HepG2 (cell line): ENCODE results near the gene CHKA. TPM values are rescaled to one million over a fixed set of nuclear protein-coding genes. Genes with fewer than 3 reads are reported as not detected.
A peak's percentile ranks its signal among the peaks of the same experiment; 100 is the strongest.

Source experiments
- CENPX ChIP-seq: sonication (generic); formaldehyde crosslinking; IDR thresholded peaks from 2 replicates; pipeline ENCODE4 v1.9.0; 2021; ENCODE audit warnings: mild to moderate bottlenecking, missing genetic modification reagents, moderate library complexity
- HCFC1 ChIP-seq: fragments of 150-350 bp; IDR thresholded peaks from 2 replicates; pipeline ENCODE4 v1.6.1; 2014; ENCODE audit warnings: low read depth, low read length
- KAT7 ChIP-seq: IDR thresholded peaks from 2 replicates; pipeline ENCODE4 v1.6.1; 2018; ENCODE audit warnings: borderline replicate concordance, missing compliant biosample characterization
- NCOR1 ChIP-seq: fragments of 200-600 bp; sonication (generic); IDR thresholded peaks from 2 replicates; pipeline ENCODE4 v1.7.0; 2017; ENCODE audit warnings: antibody characterized with exemption, low read length, borderline replicate concordance
- PHB2 ChIP-seq: fragments of 450-650 bp; IDR thresholded peaks from 2 replicates; pipeline ENCODE4 v1.6.1; 2018; ENCODE audit not compliant: partially characterized antibody
- SALL1 ChIP-seq: sonication (generic); formaldehyde crosslinking; IDR thresholded peaks from 2 replicates; pipeline ENCODE4 v1.8.0; 2022; ENCODE audit warnings: mild to moderate bottlenecking, missing genetic modification reagents
- ZNF205 ChIP-seq: IDR thresholded peaks from 2 replicates; pipeline ENCODE4 v1.6.1; 2018; ENCODE audit warnings: missing biosample characterization, missing genetic modification reagents
- ZNF713 ChIP-seq: sonication (generic); formaldehyde crosslinking; IDR thresholded peaks from 2 replicates; pipeline ENCODE4 v1.4.0; 2020; ENCODE audit warnings: mild to moderate bottlenecking, missing genetic modification reagents
- polyA plus RNA-seq, 8 experiments: library from polyadenylated mRNA; depleted of rRNA in 3 of 8; stranded (reverse) in 7 of 8; unstranded in 1 of 8; fragments of >200 nt; fragmentation: Illumina TruSeq in 4 of 8; extraction: Trizol in 4 of 8; gene quantifications; 2 replicates each; pipeline versions ENCODE4 v1.2.1 to v1.2.3, GENCODE V29; 2011 to 2016; ENCODE audit warnings: low read depth in 4 of 8, missing spikeins in 1 of 8, mixed read lengths in 1 of 8; ENCODE audit not compliant: insufficient read depth in 1 of 8
- total RNA-seq, 5 experiments: library from RNA; depleted of rRNA; stranded (reverse); fragments of >200 nt; fragmentation: Illumina TruSeq; extraction: Trizol; gene quantifications; 2 replicates each; pipeline ENCODE4 v1.2.3, GENCODE V29; 2016; ENCODE audit warnings: low read depth in 1 of 5
- TF ChIP-seq, protein P1 (sequence below): IDR thresholded peaks from 2 replicates; pipeline ENCODE4 v1.6.1; 2012; ENCODE audit warnings: low read length, improper control_type of control experiment
- TF ChIP-seq, protein P2 (sequence below): sonication (generic); formaldehyde crosslinking; IDR thresholded peaks from 2 replicates; pipeline ENCODE4 v1.4.0; 2020; ENCODE audit warnings: mild to moderate bottlenecking, missing genetic modification reagents, borderline replicate concordance
- TF ChIP-seq, protein P3 (sequence below): sonication (generic); formaldehyde crosslinking; IDR thresholded peaks from 2 replicates; pipeline ENCODE4 v1.9.0; 2021; ENCODE audit warnings: mild to moderate bottlenecking, missing genetic modification reagents

Gene CHKA
- total and polyA plus RNA-seq, 2 of the 13 experiments (the other 11 are each of a cell fraction or from before 2014, with no cell fraction given), result 71.6 to 92.7 TPM

DNA sequence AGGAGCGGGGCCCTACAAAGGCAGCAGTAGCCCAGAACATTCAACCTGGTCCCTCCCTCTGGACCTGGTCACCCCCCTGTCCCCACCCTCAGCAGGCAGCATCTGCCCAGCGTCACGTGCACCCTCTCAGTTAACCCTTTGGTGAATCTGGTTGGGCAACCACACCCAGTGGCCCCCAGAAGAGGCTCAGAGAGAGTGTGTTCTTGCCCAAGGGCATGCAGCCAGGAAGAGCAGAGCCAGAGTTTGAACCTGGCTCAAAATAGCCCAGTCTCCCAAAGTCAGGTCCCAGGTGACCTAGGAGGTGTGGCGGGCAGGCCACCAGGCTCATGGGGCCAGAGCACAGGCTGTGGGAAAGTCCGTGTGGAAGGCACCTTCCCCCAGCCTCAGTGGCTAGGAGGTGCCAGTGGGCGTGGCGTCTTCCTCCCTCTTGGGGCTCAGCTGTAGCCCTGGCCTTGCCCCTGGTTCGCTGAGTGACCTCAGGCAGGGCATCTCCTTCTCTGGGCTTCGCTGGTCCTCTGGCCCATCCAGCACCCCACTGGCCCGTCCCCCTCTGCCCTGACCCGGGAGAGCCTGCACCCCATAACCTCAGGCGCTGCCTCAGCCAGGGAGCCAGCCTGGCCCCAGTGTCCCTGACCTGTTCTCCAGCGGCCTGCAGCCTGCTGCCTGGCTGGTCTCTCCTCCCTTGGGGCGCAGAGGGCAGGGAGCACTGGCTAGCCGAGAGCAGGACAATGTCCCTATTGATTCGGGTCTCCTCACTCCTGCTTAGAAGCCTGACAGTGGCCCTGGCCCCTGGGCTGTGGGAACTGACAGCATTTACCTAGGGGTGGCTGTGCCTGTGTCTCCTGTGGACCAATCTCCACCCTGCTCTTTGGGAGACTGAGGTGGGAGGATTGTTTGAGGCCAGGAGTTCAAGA lies 104.0 kb downstream of the CHKA start (continued):
- TF ChIP-seq, protein P1, sequence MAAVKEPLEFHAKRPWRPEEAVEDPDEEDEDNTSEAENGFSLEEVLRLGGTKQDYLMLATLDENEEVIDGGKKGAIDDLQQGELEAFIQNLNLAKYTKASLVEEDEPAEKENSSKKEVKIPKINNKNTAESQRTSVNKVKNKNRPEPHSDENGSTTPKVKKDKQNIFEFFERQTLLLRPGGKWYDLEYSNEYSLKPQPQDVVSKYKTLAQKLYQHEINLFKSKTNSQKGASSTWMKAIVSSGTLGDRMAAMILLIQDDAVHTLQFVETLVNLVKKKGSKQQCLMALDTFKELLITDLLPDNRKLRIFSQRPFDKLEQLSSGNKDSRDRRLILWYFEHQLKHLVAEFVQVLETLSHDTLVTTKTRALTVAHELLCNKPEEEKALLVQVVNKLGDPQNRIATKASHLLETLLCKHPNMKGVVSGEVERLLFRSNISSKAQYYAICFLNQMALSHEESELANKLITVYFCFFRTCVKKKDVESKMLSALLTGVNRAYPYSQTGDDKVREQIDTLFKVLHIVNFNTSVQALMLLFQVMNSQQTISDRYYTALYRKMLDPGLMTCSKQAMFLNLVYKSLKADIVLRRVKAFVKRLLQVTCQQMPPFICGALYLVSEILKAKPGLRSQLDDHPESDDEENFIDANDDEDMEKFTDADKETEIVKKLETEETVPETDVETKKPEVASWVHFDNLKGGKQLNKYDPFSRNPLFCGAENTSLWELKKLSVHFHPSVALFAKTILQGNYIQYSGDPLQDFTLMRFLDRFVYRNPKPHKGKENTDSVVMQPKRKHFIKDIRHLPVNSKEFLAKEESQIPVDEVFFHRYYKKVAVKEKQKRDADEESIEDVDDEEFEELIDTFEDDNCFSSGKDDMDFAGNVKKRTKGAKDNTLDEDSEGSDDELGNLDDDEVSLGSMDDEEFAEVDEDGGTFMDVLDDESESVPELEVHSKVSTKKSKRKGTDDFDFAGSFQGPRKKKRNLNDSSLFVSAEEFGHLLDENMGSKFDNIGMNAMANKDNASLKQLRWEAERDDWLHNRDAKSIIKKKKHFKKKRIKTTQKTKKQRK, result no peak
- TF ChIP-seq, protein P2, sequence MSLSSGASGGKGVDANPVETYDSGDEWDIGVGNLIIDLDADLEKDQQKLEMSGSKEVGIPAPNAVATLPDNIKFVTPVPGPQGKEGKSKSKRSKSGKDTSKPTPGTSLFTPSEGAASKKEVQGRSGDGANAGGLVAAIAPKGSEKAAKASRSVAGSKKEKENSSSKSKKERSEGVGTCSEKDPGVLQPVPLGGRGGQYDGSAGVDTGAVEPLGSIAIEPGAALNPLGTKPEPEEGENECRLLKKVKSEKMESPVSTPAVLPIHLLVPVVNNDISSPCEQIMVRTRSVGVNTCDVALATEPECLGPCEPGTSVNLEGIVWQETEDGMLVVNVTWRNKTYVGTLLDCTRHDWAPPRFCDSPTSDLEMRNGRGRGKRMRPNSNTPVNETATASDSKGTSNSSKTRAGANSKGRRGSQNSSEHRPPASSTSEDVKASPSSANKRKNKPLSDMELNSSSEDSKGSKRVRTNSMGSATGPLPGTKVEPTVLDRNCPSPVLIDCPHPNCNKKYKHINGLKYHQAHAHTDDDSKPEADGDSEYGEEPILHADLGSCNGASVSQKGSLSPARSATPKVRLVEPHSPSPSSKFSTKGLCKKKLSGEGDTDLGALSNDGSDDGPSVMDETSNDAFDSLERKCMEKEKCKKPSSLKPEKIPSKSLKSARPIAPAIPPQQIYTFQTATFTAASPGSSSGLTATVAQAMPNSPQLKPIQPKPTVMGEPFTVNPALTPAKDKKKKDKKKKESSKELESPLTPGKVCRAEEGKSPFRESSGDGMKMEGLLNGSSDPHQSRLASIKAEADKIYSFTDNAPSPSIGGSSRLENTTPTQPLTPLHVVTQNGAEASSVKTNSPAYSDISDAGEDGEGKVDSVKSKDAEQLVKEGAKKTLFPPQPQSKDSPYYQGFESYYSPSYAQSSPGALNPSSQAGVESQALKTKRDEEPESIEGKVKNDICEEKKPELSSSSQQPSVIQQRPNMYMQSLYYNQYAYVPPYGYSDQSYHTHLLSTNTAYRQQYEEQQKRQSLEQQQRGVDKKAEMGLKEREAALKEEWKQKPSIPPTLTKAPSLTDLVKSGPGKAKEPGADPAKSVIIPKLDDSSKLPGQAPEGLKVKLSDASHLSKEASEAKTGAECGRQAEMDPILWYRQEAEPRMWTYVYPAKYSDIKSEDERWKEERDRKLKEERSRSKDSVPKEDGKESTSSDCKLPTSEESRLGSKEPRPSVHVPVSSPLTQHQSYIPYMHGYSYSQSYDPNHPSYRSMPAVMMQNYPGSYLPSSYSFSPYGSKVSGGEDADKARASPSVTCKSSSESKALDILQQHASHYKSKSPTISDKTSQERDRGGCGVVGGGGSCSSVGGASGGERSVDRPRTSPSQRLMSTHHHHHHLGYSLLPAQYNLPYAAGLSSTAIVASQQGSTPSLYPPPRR (CRISPR knock-in tag), result peak; percentile 45; the same call in 1 of the 2 replicates
- TF ChIP-seq HCFC1 (no peak), ZNF713 (CRISPR knock-in tag) (no peak), NCOR1 (no peak; the same call in 1 of the 2 replicates), ZNF205 (CRISPR knock-in tag) (no peak), KAT7 (CRISPR knock-in tag) (no peak), PHB2 (no peak), SALL1 (CRISPR knock-in tag) (peak; percentile 75), CENPX (CRISPR knock-in tag) (no peak)
- TF ChIP-seq, protein P3, sequence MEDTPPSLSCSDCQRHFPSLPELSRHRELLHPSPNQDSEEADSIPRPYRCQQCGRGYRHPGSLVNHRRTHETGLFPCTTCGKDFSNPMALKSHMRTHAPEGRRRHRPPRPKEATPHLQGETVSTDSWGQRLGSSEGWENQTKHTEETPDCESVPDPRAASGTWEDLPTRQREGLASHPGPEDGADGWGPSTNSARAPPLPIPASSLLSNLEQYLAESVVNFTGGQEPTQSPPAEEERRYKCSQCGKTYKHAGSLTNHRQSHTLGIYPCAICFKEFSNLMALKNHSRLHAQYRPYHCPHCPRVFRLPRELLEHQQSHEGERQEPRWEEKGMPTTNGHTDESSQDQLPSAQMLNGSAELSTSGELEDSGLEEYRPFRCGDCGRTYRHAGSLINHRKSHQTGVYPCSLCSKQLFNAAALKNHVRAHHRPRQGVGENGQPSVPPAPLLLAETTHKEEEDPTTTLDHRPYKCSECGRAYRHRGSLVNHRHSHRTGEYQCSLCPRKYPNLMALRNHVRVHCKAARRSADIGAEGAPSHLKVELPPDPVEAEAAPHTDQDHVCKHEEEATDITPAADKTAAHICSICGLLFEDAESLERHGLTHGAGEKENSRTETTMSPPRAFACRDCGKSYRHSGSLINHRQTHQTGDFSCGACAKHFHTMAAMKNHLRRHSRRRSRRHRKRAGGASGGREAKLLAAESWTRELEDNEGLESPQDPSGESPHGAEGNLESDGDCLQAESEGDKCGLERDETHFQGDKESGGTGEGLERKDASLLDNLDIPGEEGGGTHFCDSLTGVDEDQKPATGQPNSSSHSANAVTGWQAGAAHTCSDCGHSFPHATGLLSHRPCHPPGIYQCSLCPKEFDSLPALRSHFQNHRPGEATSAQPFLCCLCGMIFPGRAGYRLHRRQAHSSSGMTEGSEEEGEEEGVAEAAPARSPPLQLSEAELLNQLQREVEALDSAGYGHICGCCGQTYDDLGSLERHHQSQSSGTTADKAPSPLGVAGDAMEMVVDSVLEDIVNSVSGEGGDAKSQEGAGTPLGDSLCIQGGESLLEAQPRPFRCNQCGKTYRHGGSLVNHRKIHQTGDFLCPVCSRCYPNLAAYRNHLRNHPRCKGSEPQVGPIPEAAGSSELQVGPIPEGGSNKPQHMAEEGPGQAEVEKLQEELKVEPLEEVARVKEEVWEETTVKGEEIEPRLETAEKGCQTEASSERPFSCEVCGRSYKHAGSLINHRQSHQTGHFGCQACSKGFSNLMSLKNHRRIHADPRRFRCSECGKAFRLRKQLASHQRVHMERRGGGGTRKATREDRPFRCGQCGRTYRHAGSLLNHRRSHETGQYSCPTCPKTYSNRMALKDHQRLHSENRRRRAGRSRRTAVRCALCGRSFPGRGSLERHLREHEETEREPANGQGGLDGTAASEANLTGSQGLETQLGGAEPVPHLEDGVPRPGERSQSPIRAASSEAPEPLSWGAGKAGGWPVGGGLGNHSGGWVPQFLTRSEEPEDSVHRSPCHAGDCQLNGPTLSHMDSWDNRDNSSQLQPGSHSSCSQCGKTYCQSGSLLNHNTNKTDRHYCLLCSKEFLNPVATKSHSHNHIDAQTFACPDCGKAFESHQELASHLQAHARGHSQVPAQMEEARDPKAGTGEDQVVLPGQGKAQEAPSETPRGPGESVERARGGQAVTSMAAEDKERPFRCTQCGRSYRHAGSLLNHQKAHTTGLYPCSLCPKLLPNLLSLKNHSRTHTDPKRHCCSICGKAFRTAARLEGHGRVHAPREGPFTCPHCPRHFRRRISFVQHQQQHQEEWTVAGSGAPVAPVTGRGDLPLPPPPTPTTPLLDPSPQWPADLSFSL (CRISPR knock-in tag), result no peak; the same call in 1 of the 2 replicates
